Measurements from ENCODE around the gene PDCD2L. TPM values are rescaled to one million over a fixed set of nuclear protein-coding genes. Genes with fewer than 3 reads are reported as not detected.

The PDCD2L gene
- total RNA-seq, 1 experiment from 2014 or later = 43.3 TPM

GRCh38 chr19:34432797-34433196 lies 28.6 kb downstream of the PDCD2L start:
- H2AFZ ChIP-seq (ENCODE audit: low read length) = no peak overlapping the region
- TF ChIP-seq, protein P1, sequence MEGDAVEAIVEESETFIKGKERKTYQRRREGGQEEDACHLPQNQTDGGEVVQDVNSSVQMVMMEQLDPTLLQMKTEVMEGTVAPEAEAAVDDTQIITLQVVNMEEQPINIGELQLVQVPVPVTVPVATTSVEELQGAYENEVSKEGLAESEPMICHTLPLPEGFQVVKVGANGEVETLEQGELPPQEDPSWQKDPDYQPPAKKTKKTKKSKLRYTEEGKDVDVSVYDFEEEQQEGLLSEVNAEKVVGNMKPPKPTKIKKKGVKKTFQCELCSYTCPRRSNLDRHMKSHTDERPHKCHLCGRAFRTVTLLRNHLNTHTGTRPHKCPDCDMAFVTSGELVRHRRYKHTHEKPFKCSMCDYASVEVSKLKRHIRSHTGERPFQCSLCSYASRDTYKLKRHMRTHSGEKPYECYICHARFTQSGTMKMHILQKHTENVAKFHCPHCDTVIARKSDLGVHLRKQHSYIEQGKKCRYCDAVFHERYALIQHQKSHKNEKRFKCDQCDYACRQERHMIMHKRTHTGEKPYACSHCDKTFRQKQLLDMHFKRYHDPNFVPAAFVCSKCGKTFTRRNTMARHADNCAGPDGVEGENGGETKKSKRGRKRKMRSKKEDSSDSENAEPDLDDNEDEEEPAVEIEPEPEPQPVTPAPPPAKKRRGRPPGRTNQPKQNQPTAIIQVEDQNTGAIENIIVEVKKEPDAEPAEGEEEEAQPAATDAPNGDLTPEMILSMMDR (conservative IDR thresholded peaks at IDR 0.05) = no peak
- no peak overlapping the region for H2BK12ac ChIP-seq (ENCODE audit: insufficient read length, low read depth, low read length)
- WGBS (ENCODE audit: extremely low coverage, insufficient read length, low lambda C conversion rate) = no CpG with 5 or more reads among the region's 5 CpGs
- no peaks in the 10 kb centered on the region for H4K20me1 ChIP-seq (ENCODE audit: control insufficient read depth, insufficient read depth, insufficient read length)
- H3K9me3 Mint-ChIP-seq = no peaks in the 10 kb centered on the region
- H3K4me2 ChIP-seq (ENCODE audit: insufficient read depth, insufficient read length, low read length) = no peak overlapping the region
- DNase-seq = no peak
- H3K9me3 ChIP-seq (ENCODE audit: control insufficient read depth, low read depth, low read length) = no peaks in the 10 kb centered on the region
- H3K79me2 ChIP-seq (ENCODE audit: insufficient read depth, low read length) = peaks cover 38% of the 10 kb centered on the region; the same call in 1 of the 2 replicates
- H2BK15ac ChIP-seq (ENCODE audit: low read depth, low read length) = no peak overlapping the region
- H3K27me3 ChIP-seq (ENCODE audit: insufficient read depth, low read length) = no peaks in the 10 kb centered on the region
- H3K18ac ChIP-seq (ENCODE audit: insufficient read length, low read depth, low read length) = no peak overlapping the region
- H3K4me1 Mint-ChIP-seq = peaks cover 15 to 23% of the 10 kb centered on the region in 2 experiments
- peaks cover 32 to 71% (median 61%) of the 10 kb centered on the region in 3 experiments for H3K36me3 Mint-ChIP-seq (ENCODE audit: insufficient read depth in 1 of 3, low read depth in 3 of 3)
- no peaks in the 10 kb centered on the region; the same call in 1 of the 2 replicates for H3K4me1 ChIP-seq (ENCODE audit: insufficient read depth, low read length)
- no peak overlapping the region for H3K4me3 Mint-ChIP-seq
- H3K27ac Mint-ChIP-seq = peak overlapping the region; percentile 56 to 91 (median 58); a peak in 6 of 7 replicates
- H3K4ac ChIP-seq (ENCODE audit: low read depth, low read length) = no peak overlapping the region
- no peak overlapping the region for H3K14ac ChIP-seq (ENCODE audit: insufficient read depth, low read length)
- no peak overlapping the region for H4K8ac ChIP-seq (replicated peaks; ENCODE audit: insufficient read length, low read depth, low read length)
- H4K91ac ChIP-seq (ENCODE audit: insufficient read length, low read depth, low read length) = no peak overlapping the region
- H3K79me1 ChIP-seq (ENCODE audit: insufficient read depth, low read depth, low read length, poor library complexity, severe bottlenecking) = peaks cover 6% of the 10 kb centered on the region
- H3K23me2 ChIP-seq (ENCODE audit: insufficient read length, low read depth, low read length, poor library complexity, severe bottlenecking) = peaks cover 3% of the 10 kb centered on the region
- no peak overlapping the region for H4K5ac ChIP-seq (ENCODE audit: insufficient read length, low read depth, low read length)
- H3K56ac ChIP-seq (ENCODE audit: insufficient read length, low read depth, low read length) = no peak overlapping the region
- H3K23ac ChIP-seq (ENCODE audit: insufficient read length, low read depth, low read length) = no peak overlapping the region
- no peak overlapping the region for H2BK20ac ChIP-seq (ENCODE audit: low read depth, low read length, poor library complexity, severe bottlenecking)
- no peak overlapping the region for H2BK120ac ChIP-seq (ENCODE audit: low read depth, low read length, poor library complexity, severe bottlenecking)
- no peak overlapping the region for H2BK5ac ChIP-seq (ENCODE audit: insufficient read length, low read length)
- H3K27me3 Mint-ChIP-seq (ENCODE audit: low read depth) = no peaks in the 10 kb centered on the region; the same call in 1 of the 2 replicates
- no peak overlapping the region for H3T11ph ChIP-seq (ENCODE audit: low read length)
- H3K27ac ChIP-seq (ENCODE audit: insufficient read length, low read depth, low read length) = no peak overlapping the region
- H2AK5ac ChIP-seq (ENCODE audit: insufficient read length, low read length) = no peak overlapping the region
- no peak overlapping the region for H3K9ac ChIP-seq (ENCODE audit: extremely low read depth, insufficient read length, low read length)
